ENCODE data around the gene TPD52L2. TPM values are rescaled to one million over a fixed set of nuclear protein-coding genes. Genes with fewer than 3 reads are reported as not detected.

TPD52L2 gene
- total and polyA plus RNA-seq, 3 donors from 2014 or later = 89.9 to 132 (median 100) TPM

DNA sequence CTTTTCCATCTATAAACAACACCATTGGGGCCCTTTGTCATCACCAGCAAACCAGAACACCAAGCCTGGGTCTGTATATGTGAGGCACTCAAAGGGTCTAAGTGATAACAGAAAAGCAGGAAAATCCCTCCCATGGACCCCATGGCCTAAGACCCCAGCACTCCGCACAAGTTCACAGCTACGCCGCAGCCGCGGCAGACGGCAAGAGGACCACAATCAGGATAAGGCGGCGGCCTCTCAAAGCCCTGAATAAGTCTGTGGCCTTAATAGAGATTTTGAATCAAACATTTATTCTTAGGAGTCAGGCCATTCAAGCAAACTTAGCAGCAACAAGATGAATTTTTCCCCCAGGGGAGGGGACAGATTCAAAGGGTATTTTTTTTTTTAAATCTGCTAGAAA, 36.9 kb upstream of the TPD52L2 start:
- no peak for DNase-seq
- H3K36me3 ChIP-seq (ENCODE audit: low read depth, missing control alignments) = no peaks in the 10 kb centered on the region
- no peaks in the 10 kb centered on the region for H3K9me3 ChIP-seq
- intact Hi-C loops (cut with DNase I; ENCODE audit: low total_unique reads) = no loop called here
- H3K4me3 ChIP-seq = no peak overlapping the region
- no peak for TF ChIP-seq POLR2A (IDR thresholded peaks at IDR 0.05)
- TF ChIP-seq, protein P1, sequence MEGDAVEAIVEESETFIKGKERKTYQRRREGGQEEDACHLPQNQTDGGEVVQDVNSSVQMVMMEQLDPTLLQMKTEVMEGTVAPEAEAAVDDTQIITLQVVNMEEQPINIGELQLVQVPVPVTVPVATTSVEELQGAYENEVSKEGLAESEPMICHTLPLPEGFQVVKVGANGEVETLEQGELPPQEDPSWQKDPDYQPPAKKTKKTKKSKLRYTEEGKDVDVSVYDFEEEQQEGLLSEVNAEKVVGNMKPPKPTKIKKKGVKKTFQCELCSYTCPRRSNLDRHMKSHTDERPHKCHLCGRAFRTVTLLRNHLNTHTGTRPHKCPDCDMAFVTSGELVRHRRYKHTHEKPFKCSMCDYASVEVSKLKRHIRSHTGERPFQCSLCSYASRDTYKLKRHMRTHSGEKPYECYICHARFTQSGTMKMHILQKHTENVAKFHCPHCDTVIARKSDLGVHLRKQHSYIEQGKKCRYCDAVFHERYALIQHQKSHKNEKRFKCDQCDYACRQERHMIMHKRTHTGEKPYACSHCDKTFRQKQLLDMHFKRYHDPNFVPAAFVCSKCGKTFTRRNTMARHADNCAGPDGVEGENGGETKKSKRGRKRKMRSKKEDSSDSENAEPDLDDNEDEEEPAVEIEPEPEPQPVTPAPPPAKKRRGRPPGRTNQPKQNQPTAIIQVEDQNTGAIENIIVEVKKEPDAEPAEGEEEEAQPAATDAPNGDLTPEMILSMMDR (IDR thresholded peaks at IDR 0.05) = no peak
- H3K4me1 ChIP-seq = peaks cover 22% of the 10 kb centered on the region
- WGBS, 2 donors = 50 to 57% methylated on average over 8 of the region's 8 CpGs
- no peaks in the 10 kb centered on the region for H3K27me3 ChIP-seq
- peak overlapping the region; percentile 21 to 88 for H3K27ac ChIP-seq

- TF ChIP-seq POLR2A (IDR thresholded peaks at IDR 0.05) = no peak
- TF ChIP-seq, protein P1 (IDR thresholded peaks at IDR 0.05) = no peak
- intact Hi-C loops (cut with DNase I; ENCODE audit: low total_unique reads) = no loop called here
- H3K27ac ChIP-seq = peak overlapping the region; percentile 18 to 88
- 17 to 27% methylated on average over 14 of the region's 14 CpGs for WGBS, 2 donors
- no peaks in the 10 kb centered on the region for H3K27me3 ChIP-seq
- H3K4me3 ChIP-seq = peak overlapping the region in 1 of 2 donors; percentile 62
- H3K4me1 ChIP-seq = peaks cover 22% of the 10 kb centered on the region
- DNase-seq = no peak
- no peaks in the 10 kb centered on the region for H3K36me3 ChIP-seq (ENCODE audit: low read depth, missing control alignments)
- no peaks in the 10 kb centered on the region for H3K9me3 ChIP-seq
Observed at GRCh38 chr20:63828545-63828944, 36.5 kb upstream of the TPD52L2 start.

DNA sequence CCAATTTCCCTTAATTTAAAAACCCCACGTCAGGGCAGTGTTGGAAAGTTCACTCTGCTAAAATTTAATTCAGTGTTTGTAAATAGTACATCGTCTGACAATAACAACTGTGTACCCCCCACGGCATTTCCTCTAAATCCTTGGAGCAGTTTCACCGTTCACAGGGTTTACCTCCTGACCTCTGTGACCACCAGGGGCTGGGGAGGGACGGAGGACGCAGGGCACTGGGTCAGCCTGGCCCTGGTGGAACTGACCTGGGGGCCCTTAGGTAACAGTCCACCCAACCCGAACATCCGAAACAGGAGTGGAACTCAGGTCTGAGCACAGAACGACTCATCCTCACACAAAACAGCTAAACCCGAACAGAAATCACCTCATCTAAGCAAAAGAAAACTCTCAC, 36.1 kb upstream of the TPD52L2 start:
- no peak for DNase-seq
- intact Hi-C loops (cut with DNase I; ENCODE audit: low total_unique reads) = no loop called here
- WGBS, 2 donors = 30 to 33% methylated on average over 8 to 10 of the region's 10 CpGs
- Histone ChIP-seq H3K27ac (peak overlapping the region; percentile 18 to 88), H3K9me3 (no peaks in the 10 kb centered on the region), H3K4me1 (peaks cover 20% of the 10 kb centered on the region), H3K4me3 (peak overlapping the region; percentile 6 to 62), H3K27me3 (no peaks in the 10 kb centered on the region), H3K36me3 (ENCODE audit: low read depth, missing control alignments) (no peaks in the 10 kb centered on the region)
- TF ChIP-seq, protein P1 (IDR thresholded peaks at IDR 0.05) = no peak
- TF ChIP-seq POLR2A (IDR thresholded peaks at IDR 0.05) = no peak

GRCh38 chr20:63829603-63829944, 35.5 kb upstream of the TPD52L2 start:
- no peaks in the 10 kb centered on the region for H3K9me3 ChIP-seq
- H3K4me3 ChIP-seq = peak overlapping the region; percentile 62 to 72
- peak overlapping the region; percentile 59 to 88 for H3K27ac ChIP-seq
- H3K27me3 ChIP-seq = no peaks in the 10 kb centered on the region
- 5 to 11% methylated on average over 10 of the region's 10 CpGs for WGBS, 2 donors
- DNase-seq = no peak
- no peaks in the 10 kb centered on the region for H3K36me3 ChIP-seq (ENCODE audit: low read depth, missing control alignments)
- H3K4me1 ChIP-seq = peaks cover 21% of the 10 kb centered on the region
- TF ChIP-seq POLR2A (IDR thresholded peaks at IDR 0.05) = no peak
- TF ChIP-seq, protein P1 (IDR thresholded peaks at IDR 0.05) = no peak
- intact Hi-C loops (cut with DNase I; ENCODE audit: low total_unique reads) = no loop called here

All from testis (tissue), 3 donors.